HG03378 (cell line): Measurements from ENCODE around the gene MPG.

Experiments
- ATAC-seq: cut with Tn5 transposase; IDR thresholded peaks from one replicate; pipeline ENCODE4 v1.9.1; 2021; ENCODE audit warnings: mild to moderate bottlenecking, moderate library complexity; ENCODE audit not compliant: unreplicated experiment

MPG gene

DNA sequence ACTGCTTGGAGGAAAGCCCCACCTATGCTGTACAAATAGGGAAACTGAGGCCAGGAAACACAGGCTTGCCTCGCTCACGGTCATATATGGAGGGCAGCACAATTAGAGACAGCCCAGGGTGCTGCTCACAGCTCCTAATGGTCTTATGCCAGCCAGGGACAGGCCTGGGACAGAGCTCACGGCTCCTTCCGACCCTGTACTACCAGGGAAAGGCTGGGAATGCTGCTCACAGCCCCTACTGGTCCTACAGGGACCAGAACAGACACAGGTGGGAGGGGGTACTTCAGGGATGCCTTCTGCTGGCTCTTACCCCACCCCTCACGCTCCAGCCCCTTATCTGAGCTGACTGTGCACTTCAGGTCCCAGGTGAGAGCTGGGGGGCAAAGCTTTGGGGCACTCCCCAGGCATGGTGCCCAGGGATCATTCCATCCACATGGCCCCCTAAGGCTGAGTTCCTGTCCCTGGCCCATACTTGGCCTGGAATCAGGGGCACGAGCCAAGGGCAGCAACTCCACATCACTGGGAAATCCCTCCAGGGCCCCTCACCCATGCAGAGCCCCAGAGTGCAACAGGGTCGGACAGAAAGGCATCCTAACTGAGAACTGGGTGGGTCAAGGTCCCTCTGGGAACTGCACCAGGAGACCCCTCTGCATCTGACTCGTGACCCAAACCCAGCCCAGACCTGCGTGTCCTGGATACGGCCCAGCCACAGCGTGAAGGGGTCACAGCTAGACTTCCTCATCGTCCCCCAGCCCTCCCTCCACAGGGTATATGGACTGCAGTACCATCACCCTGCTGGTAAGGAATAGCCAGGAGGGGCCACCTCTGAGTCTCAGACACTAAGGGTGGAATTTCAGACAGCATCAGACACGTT, 11.5 kb upstream of the MPG start:
- ATAC-seq: no peak

DNA sequence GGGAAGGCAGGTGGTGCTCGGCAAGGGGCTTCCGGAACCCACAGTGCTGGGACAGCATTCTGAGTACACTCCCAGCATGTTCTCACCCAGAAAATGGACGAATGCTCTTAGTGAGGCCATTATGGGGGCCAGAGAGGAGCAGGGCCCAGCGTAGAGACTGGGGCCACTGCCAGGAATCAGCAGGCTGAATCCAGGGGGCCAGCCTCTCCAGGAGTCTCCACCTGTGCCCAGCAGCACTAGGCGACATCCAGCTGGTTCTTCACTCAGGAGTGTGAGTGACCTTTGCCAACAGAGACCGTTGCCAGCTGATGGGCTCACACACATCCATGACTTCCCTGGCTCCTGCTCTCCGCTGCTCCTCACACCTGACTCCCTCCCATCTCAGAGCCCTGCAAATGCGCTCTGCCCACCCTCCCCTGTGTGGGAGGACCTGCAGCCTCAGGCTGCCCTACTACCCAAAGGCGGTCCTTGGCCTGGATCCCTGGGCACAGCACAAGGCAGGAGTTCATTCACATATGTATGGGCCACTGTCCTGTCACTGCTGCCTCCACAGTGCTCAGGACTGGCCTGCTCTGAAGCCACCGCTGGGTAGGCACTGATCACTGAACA, 10.7 kb upstream of the MPG start:
- no peak for ATAC-seq

DNA sequence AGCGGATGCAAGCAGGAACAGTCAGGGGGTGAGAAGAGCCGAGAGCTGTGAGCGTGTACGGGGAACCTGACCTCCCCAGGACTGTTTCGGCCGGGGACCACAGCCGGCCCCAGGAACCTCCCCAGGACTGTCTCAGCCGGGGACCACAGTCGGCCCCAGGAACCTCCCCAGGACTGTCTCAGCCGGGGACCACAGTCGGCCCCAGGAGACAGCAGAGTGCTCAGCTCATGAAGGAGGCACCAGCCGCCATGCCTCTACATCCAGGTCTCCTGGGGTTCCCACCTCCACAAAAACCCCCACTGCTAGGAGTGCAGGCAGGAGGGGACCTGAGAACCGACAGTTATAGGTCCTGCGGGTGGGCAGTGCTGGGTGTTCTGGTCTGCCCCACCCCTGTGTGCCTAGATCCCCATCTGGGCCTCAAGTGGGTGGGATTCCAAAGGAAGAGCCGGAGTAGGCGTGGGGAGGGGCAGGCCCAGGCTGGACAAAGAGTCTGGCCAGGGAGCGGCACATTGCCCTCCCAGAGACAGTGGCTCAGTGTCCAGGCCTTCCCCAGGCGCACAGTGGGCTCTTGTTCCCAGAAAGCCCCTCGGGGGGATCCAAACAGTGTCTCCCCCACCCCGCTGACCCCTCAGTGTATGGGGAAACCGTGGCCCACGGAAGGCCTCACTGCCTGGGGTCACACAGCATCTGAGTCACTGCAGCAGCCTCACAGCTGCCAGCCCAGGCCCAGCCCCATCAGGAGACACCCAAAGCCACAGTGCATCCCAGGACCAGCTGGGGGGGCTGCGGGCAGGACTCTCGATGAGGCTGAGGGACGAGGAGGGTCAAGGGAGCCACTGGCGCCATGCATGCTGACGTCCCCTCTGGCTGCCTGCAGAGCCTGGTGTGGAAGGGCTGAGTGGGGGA, 9.9 kb upstream of the MPG start:
- ATAC-seq: no peak

DNA sequence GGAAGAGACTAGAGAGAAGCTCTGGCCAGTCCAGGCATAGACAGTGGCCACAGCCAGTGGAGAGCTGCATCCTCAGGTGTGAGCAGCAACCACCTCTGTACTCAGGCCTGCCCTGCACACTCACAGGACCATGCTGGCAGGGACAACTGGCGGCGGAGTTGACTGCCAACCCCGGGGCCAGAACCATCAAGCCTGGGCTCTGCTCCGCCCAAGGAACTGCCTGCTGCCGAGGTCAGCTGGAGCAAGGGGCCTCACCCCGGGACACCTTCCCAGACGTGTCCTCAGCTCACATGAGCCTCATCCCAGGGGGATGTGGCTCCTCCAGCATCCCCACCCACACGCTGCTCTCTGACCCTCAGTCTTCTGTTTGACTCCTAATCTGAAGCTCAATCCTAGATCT, 8.8 kb upstream of the MPG start:
- no peak for ATAC-seq

DNA sequence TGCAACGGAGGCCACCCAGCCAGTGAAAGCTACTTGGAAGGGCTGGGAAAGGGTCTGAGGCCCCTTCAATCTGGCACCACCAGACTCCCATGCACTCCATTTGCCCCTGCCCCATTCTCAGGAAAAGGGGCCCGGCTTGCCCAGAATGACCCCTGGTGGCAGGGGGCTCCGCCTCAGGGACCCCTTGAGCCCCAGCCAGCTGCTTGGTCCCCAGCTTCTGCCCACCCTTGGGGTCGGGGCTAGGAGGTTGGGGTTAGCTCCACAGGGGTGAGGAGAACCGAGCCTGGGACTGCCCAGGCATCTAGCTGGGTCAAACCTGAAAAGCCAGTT, 6.8 kb upstream of the MPG start:
- no peak for ATAC-seq

DNA sequence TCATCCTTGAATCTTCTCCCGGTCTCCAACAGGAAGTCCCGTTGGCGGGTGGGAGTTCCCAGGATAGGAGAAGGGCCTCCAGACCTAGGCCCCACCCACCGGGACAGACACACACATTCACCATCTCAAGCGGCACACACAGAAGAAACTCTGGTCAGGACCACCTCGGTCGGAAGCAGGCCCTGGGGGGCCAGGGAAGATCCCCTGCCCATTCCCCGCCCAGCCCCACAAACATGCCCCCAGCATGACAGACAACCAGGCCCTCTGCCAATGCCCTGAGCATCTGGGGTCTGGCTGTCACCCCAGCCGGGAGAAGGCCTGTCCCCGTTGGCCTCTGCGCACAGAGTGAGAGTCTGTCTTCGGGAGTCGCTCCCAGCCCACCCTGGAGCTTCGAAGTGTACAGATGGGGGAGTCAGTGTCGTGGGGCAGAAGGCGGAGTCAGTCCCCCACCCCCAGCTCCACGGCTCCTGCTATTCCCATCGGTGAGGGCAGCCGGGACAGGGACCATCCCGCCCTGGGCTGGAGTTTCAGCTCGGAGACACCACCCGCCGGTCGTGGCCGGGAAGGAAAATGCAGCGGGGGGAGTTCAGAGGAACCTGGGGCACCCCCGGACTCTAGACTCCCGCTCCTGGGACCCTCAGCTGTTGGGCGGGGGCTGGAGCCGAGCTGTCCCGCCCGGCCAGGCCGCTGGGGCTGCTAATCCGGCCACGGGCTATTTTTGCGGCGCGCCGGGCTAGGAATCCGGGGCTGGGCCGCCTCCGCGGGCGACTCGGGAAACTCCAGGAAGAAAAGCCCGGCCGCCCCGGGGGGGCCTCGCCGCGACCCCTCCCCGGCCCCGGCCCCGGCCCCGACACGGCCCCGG, 6.3 kb upstream of the MPG start:
- ATAC-seq: no peak

GRCh38 chr16:72561-73548, 5.2 kb upstream of the MPG start, which contains the start of gene RHBDF1:
TSS of gene RHBDF1 (minus strand) at chr16:72631. CDS start at chr16:65015, 7,616 bp downstream.
- ATAC-seq: no peak

GRCh38 chr16:74051-74746, 3.8 kb upstream of the MPG start:
- no peak for ATAC-seq

- ATAC-seq: no peak
Measured at GRCh38 chr16:74747-75334, 3.2 kb upstream of the MPG start.

DNA sequence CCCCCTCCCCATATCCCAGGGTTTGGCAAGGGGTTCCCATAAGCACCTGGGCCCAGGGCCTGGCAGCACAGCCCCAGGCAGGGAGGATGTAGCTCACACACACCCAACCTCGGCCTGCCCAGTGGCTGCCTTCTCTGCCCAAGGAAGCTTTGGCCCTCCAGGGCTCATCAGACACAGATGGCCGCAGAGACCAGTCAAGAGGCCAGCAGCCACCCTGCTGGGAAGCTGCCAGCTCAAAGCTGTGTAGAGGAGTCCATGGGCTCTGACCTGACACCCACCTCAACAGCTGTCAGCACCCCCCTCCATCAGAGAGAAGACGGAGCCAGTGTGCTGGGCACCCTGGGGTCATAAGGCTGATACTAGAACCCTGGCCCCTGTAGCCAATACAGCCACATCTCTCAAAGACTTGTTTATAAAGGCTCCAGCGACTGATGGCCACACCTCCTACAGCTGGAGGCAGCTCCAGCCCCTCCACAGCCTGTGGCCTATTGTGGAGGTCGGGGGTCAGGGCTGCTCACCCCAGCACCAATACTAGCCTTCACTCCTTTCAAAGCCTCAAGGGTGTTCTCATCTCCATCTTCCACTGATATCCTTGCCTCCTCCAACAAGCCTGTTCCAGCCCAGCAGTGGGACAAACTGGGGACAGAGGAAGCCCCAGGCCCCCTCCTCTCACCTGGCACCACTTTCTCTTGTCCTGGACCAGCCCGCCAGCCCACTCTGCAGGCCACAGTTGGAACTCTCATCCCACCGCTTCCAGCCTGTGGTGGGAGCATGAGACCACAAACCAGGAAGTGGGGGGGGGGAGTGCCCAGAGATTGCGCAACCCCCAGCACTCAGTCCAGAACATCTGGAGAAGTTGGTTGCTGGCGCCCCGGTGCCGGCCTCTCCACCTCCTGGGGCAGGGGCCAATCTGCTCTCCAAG, 2.2 kb upstream of the MPG start:
- no peak for ATAC-seq

- no peak for ATAC-seq
Measured at GRCh38 chr16:76535-77272, 1.3 kb upstream of the MPG start.

DNA sequence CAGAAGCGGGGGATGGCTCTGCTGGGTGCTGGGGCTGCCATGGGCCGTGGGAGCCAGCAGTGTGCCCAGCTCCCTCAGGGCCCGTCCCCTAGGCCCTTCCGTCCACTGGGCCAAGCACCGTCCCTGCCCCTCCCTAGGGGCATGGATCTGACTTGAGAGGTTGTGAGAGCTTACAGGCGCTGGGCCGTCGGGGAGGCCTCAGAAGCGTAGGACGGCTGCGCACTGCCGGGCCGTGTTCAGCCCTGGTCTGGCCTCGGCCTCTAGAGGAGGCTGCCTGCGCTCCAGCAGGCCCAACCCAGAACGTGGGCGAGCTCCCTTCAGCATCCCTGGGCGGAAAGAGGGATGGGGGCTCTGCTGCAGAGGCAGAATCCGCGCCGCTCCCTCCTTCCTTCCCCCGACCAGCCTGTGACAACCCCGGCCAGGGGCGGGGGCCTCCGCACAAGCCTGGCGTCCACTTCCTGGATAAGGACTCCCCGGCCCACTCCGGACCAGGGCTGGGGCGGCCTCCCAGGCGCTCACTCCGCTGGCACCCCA, 685 bp upstream of the MPG start:
- ATAC-seq: no peak

- ATAC-seq: no peak
Measured at GRCh38 chr16:78444-79150, 572 bp downstream of the MPG start.

DNA sequence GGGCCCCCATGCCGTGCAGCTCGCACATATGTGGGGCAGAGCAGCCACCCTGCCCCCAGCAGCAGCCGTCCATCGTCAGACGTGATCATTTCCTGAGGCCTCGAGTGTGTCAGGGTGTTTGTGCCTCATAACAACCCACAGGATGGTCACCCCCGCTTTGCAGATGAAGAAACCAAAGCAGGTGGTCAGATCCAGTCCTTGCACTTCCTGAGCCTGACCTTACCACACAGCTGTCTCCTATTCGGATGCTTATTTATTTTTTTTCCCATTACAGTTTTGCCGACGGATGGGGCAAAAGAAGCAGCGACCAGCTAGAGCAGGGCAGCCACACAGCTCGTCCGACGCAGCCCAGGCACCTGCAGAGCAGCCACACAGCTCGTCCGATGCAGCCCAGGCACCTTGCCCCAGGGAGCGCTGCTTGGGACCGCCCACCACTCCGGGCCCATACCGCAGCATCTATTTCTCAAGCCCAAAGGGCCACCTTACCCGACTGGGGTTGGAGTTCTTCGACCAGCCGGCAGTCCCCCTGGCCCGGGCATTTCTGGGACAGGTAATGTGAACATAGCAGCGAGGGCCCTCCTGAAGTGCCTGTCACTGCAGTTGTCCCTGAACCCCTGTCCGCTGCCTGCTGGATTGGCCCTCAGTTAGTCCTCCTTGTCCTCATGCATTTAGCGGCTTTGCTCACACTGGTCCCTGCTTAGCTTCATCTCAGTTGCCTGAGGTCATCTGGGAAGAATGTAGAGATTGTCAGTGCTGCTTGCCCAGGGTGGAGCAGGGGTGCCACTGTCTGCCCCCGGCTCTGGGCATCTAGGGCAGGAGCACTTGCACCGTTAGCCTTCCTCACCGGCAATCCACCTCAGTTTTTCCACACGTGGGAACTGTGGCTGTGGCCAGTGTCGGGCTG, 1.4 kb downstream of the MPG start:
- ATAC-seq: no peak
